Panc1 (cell line): ENCODE results near the gene GPATCH8.

ENCODE experiments used
- CTCF ChIP-seq: fragments of 450-650 bp; IDR thresholded peaks from 2 replicates; pipeline ENCODE4 v1.5.1; 2017; ENCODE audit warnings: mild to moderate bottlenecking
- POLR2AphosphoS5 ChIP-seq: IDR thresholded peaks from 2 replicates; pipeline ENCODE4 v1.6.1; 2012; ENCODE audit warnings: mild to moderate bottlenecking, low read depth, low read length, moderate library complexity
- REST ChIP-seq, 2 experiments: IDR thresholded peaks; 2 replicates each; pipeline ENCODE4 v1.6.1; 2011 to 2012; ENCODE audit warnings: low read depth in 2 of 2, control low read depth in 1 of 2, low read length in 1 of 2, mild to moderate bottlenecking in 1 of 2, moderate library complexity in 1 of 2; ENCODE audit not compliant: insufficient read depth in 1 of 2

- TF ChIP-seq REST (IDR thresholded peaks at IDR 0.05; ENCODE audit: insufficient read depth in 1 of 2, low read depth in 2 of 2, low read length in 1 of 2), result no peak
- TF ChIP-seq CTCF, result no peak
- no peak for TF ChIP-seq POLR2AphosphoS5
These were observed 36.9 kb downstream of the GPATCH8 start for GRCh38 chr17:44466339-44466738.
